Caco-2 (cell line): ENCODE measurements around the gene IL23R. TPM values are rescaled to one million over a fixed set of nuclear protein-coding genes. Genes with fewer than 3 reads are reported as not detected.

Source experiments
- BruUV-seq: library from RNA; stranded (reverse); fragments of 400-500 nt; replicated peaks from 2 replicates; lab custom pipeline; 2021; lab: Mats Ljungman, UMichigan
- CTCF ChIA-PET: fragments of 300-600 bp; sonication (Branson Sonifier 250); formaldehyde crosslinking; loops from one replicate; lab custom pipeline; 2022; ENCODE audit warnings: antibody characterized with exemption; lab: Charles Lee
- POLR2A ChIA-PET: fragments of 300-600 bp; sonication (Branson Sonifier 250); formaldehyde crosslinking; loops from one replicate; lab custom pipeline; 2022; ENCODE audit warnings: antibody characterized with exemption; lab: Charles Lee
- DNase-seq, 2 experiments: peaks; one replicate each; pipeline versions ENCODE4 v3.0.0 to v3.0.0-alpha.2; 2020 to 2022
- H3K27me3 ChIP-seq: replicated peaks from 2 replicates; pipeline ENCODE4 v1.6.0; 2011; ENCODE audit warnings: low read length; ENCODE audit not compliant: control insufficient read depth, insufficient read depth
- H3K36me3 ChIP-seq: 2 replicates; pipeline ENCODE4 v1.5.1; 2011; ENCODE audit warnings: low read length; ENCODE audit not compliant: control insufficient read depth, insufficient read depth
- H3K4me1 ChIP-seq: fragments of 250-450 bp; sonication (Bioruptor Pico); 2 replicates; pipeline ENCODE4 v1.5.1; 2020; ENCODE audit warnings: mild to moderate bottlenecking
- H3K4me3 ChIP-seq: 2 replicates; pipeline ENCODE4 v1.5.1; 2011; ENCODE audit warnings: low read depth, mild to moderate bottlenecking, control low read depth, low read length
- H3K9me3 ChIP-seq: fragments of 250-450 bp; sonication (Bioruptor Pico); 2 replicates; pipeline ENCODE4 v1.5.1; 2020; ENCODE audit warnings: mild to moderate bottlenecking, moderate library complexity
- H3K27ac Mint-ChIP-seq: one replicate; pipeline ENCODE4 v1.8.0; 2022; ENCODE audit warnings: mixed read lengths; ENCODE audit not compliant: unreplicated experiment
- H3K27me3 Mint-ChIP-seq: one replicate; pipeline ENCODE4 v1.8.0; 2022; ENCODE audit warnings: mixed read lengths; ENCODE audit not compliant: insufficient read depth, unreplicated experiment
- H3K36me3 Mint-ChIP-seq: one replicate; pipeline ENCODE4 v1.8.0; 2022; ENCODE audit warnings: mild to moderate bottlenecking, mixed read lengths; ENCODE audit not compliant: insufficient read depth, unreplicated experiment
- H3K4me1 Mint-ChIP-seq: one replicate; pipeline ENCODE4 v1.8.0; 2022; ENCODE audit warnings: low read depth, mixed read lengths; ENCODE audit not compliant: unreplicated experiment
- H3K4me3 Mint-ChIP-seq: one replicate; pipeline ENCODE4 v1.8.0; 2022; ENCODE audit warnings: mild to moderate bottlenecking, moderate library complexity, mixed read lengths; ENCODE audit not compliant: unreplicated experiment
- H3K9me3 Mint-ChIP-seq: one replicate; pipeline ENCODE4 v1.8.0; 2022; ENCODE audit warnings: mixed read lengths; ENCODE audit not compliant: unreplicated experiment
- CTCF ChIP-seq, 2 experiments: fragments of 200-600 bp in 1 of 2; IDR thresholded peaks; 1 replicate in 1 of 2; 2 replicates in 1 of 2; pipeline versions ENCODE4 v1.5.1 to v1.8.0; 2011 to 2022; ENCODE audit warnings: antibody characterized with exemption in 1 of 2, control low read depth in 1 of 2, inconsistent platforms in 1 of 2, low read depth in 1 of 2, low read length in 1 of 2, mild to moderate bottlenecking in 1 of 2, moderate library complexity in 1 of 2; ENCODE audit not compliant: insufficient read depth in 1 of 2, severe bottlenecking in 1 of 2, unreplicated experiment in 1 of 2
- intact Hi-C: fragments of 100-400 bp; cut with micrococcal nuclease; formaldehyde crosslinking; loops from one replicate; pipeline ENCODE4 v1.10.0; 2022; ENCODE audit not compliant: unreplicated experiment
- total RNA-seq: library from RNA; stranded (reverse); gene quantifications from 2 replicates; pipeline ENCODE4 v1.2.3, GENCODE V29; 2022

Gene IL23R
- total RNA-seq, 1 experiment from 2014 or later = not detected

GRCh38 chr1:67294836-67295617 lies 128.8 kb downstream of the IL23R start:
- no peak overlapping the region for H3K4me3 ChIP-seq
- TF ChIP-seq CTCF (IDR thresholded peaks at IDR 0.05; ENCODE audit: insufficient read depth in 1 of 2, low read depth in 1 of 2, low read length in 1 of 2, severe bottlenecking in 1 of 2, unreplicated experiment in 1 of 2) = no peak
- no peak for DNase-seq
- Mint-ChIP-seq H3K27me3 (peaks cover 2% of the 10 kb centered on the region), H3K27ac (no peak overlapping the region), H3K4me3 (no peak overlapping the region), H3K9me3 (no peaks in the 10 kb centered on the region), H3K4me1 (no peaks in the 10 kb centered on the region), H3K36me3 (no peaks in the 10 kb centered on the region)
- BruUV-seq = no TSS peak
- CTCF ChIA-PET = interaction anchor here (0.6 kb wide), 1 partner anchor 206 kb away, joined by 3 read pairs; no protein-coding TSS in a partner anchor
- intact Hi-C loops = no loop called here
- no peaks in the 10 kb centered on the region for H3K36me3 ChIP-seq
- no peaks in the 10 kb centered on the region for H3K4me1 ChIP-seq
- H3K27me3 ChIP-seq = no peaks in the 10 kb centered on the region
- no peaks in the 10 kb centered on the region for H3K9me3 ChIP-seq
- POLR2A ChIA-PET = no interaction called here

GRCh38 chr1:67298762-67299161 lies 132.5 kb downstream of the IL23R start:
- Mint-ChIP-seq H3K9me3 (no peaks in the 10 kb centered on the region), H3K27me3 (peaks cover 2% of the 10 kb centered on the region), H3K27ac (no peak overlapping the region), H3K4me1 (no peaks in the 10 kb centered on the region), H3K36me3 (no peaks in the 10 kb centered on the region), H3K4me3 (no peak overlapping the region)
- Histone ChIP-seq H3K36me3 (no peaks in the 10 kb centered on the region), H3K4me1 (no peaks in the 10 kb centered on the region), H3K4me3 (no peak overlapping the region), H3K9me3 (no peaks in the 10 kb centered on the region), H3K27me3 (no peaks in the 10 kb centered on the region)
- BruUV-seq = no TSS peak
- TF ChIP-seq CTCF (IDR thresholded peaks at IDR 0.05; ENCODE audit: insufficient read depth in 1 of 2, low read depth in 1 of 2, low read length in 1 of 2, severe bottlenecking in 1 of 2, unreplicated experiment in 1 of 2) = peak in 1 of 2 experiments; percentile 9
- intact Hi-C loops = no loop called here
- ChIA-PET POLR2A (no interaction called here), CTCF (no interaction called here)
- DNase-seq = no peak

- Histone ChIP-seq H3K36me3 (no peaks in the 10 kb centered on the region), H3K4me1 (no peaks in the 10 kb centered on the region), H3K27me3 (no peaks in the 10 kb centered on the region), H3K9me3 (no peaks in the 10 kb centered on the region), H3K4me3 (no peak overlapping the region)
- no peak overlapping the region for H3K27ac Mint-ChIP-seq
- POLR2A ChIA-PET = no interaction called here
- H3K4me3 Mint-ChIP-seq = no peak overlapping the region
- H3K9me3 Mint-ChIP-seq = no peaks in the 10 kb centered on the region
- no peak for TF ChIP-seq CTCF (IDR thresholded peaks at IDR 0.05; ENCODE audit: insufficient read depth in 1 of 2, low read depth in 1 of 2, low read length in 1 of 2, severe bottlenecking in 1 of 2, unreplicated experiment in 1 of 2)
- no peaks in the 10 kb centered on the region for H3K4me1 Mint-ChIP-seq
- CTCF ChIA-PET = no interaction called here
- no peaks in the 10 kb centered on the region for H3K36me3 Mint-ChIP-seq
- peaks cover 2% of the 10 kb centered on the region for H3K27me3 Mint-ChIP-seq
- intact Hi-C loops = no loop called here
- DNase-seq = no peak
- BruUV-seq = no TSS peak
Measured at GRCh38 chr1:67299296-67299695, 133.0 kb downstream of the IL23R start.
